NCI-H226 (cell line): ENCODE results near the gene C1QL3.

ENCODE experiments used
- DNase-seq: peaks from one replicate; pipeline ENCODE4 v3.0.0-alpha.2; 2015

C1QL3 gene

GRCh38 chr10:16521311-16522016, at the start of gene C1QL3:
TSS of gene C1QL3 (minus strand) at chr10:16521879. CDS start at chr10:16521065, 814 bp downstream.
- no peak for DNase-seq

- DNase-seq, result no peak
Measured at GRCh38 chr10:16570731-16571130, 49.1 kb upstream of the C1QL3 start.

GRCh38 chr10:16566202-16566805, 44.6 kb upstream of the C1QL3 start:
- no peak for DNase-seq

GRCh38 chr10:16565604-16566003, 43.9 kb upstream of the C1QL3 start:
- DNase-seq, result no peak

- no peak for DNase-seq
Measured at GRCh38 chr10:16562891-16563290, 41.2 kb upstream of the C1QL3 start.

GRCh38 chr10:16559236-16559773, 37.6 kb upstream of the C1QL3 start:
- DNase-seq, result no peak

GRCh38 chr10:16547973-16548372, 26.3 kb upstream of the C1QL3 start:
- no peak for DNase-seq

- peak; percentile 10 for DNase-seq
Measured at GRCh38 chr10:16545116-16545736, 23.5 kb upstream of the C1QL3 start.

GRCh38 chr10:16544591-16544990, 22.9 kb upstream of the C1QL3 start:
- no peak for DNase-seq

GRCh38 chr10:16544099-16544498, 22.4 kb upstream of the C1QL3 start:
- DNase-seq, result no peak

GRCh38 chr10:16536155-16536554, 14.5 kb upstream of the C1QL3 start:
- no peak for DNase-seq

GRCh38 chr10:16529853-16530252, 8.2 kb upstream of the C1QL3 start:
- no peak for DNase-seq

- no peak for DNase-seq
Measured at GRCh38 chr10:16527452-16527851, 5.8 kb upstream of the C1QL3 start.

GRCh38 chr10:16520900-16521299, 779 bp downstream of the C1QL3 start:
- DNase-seq, result no peak

- DNase-seq, result no peak
Measured at GRCh38 chr10:16519908-16520861, 1.5 kb downstream of the C1QL3 start.

GRCh38 chr10:16519250-16519907, 2.3 kb downstream of the C1QL3 start:
- DNase-seq, result no peak

- no peak for DNase-seq
Measured at GRCh38 chr10:16518822-16519221, 2.9 kb downstream of the C1QL3 start.

- no peak for DNase-seq
Measured at GRCh38 chr10:16510843-16511242, 10.8 kb downstream of the C1QL3 start.

GRCh38 chr10:16509996-16510395, 11.7 kb downstream of the C1QL3 start:
- DNase-seq, result no peak

GRCh38 chr10:16505161-16505560, 16.5 kb downstream of the C1QL3 start:
- no peak for DNase-seq

- DNase-seq, result peak; percentile 40
Measured at GRCh38 chr10:16497911-16498310, 23.8 kb downstream of the C1QL3 start.

- DNase-seq, result no peak
Measured at GRCh38 chr10:16493884-16494536, 27.7 kb downstream of the C1QL3 start.
